ACHN (cell line): ENCODE results near the gene ARGFX.
"Not testable (repeated sequence)": the region's sequence is repeated elsewhere in the genome, so short reads cannot be mapped to it uniquely, and the experiment has no call there.

Experiments
- DNase-seq: peaks from one replicate; pipeline ENCODE4 v3.0.0-alpha.2; 2015
- in situ Hi-C: cut with HindIII; loops from 2 replicates; pipeline ENCODE4 v1.10.0; 2017; ENCODE audit warnings: low sequenced_read_pairs, low pct_ligation_motif_present, low pct_unique_long_range_greater_than_20kb

The ARGFX gene

DNA sequence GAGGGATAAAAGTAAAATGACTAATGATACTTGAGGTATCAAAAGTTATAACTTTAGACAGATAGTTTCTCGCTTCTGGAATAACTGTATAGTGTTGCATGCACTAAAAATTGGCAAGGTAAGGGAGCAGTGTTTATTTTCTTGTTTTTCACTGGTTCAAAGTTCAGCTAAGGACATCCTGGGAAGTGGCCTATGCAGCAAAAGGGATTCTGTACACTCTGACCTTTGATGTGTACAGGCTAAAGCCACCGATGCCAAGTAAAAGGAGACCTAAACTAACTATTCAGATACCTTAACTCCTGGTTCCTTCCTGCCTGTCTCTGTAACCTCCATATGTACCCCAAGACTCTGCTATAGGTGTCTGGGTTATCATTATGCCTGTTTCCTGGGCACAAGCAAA lies 27.1 kb downstream of the ARGFX start:
- in situ Hi-C loops, result no loop called here
- DNase-seq, result no peak

GRCh38 chr3:121595765-121596406 lies 28.1 kb downstream of the ARGFX start:
- DNase-seq, result no peak
- in situ Hi-C loops, result no loop called here

GRCh38 chr3:121598564-121598963 lies 30.8 kb downstream of the ARGFX start:
- DNase-seq, result no peak
- in situ Hi-C loops, result no loop called here

DNA sequence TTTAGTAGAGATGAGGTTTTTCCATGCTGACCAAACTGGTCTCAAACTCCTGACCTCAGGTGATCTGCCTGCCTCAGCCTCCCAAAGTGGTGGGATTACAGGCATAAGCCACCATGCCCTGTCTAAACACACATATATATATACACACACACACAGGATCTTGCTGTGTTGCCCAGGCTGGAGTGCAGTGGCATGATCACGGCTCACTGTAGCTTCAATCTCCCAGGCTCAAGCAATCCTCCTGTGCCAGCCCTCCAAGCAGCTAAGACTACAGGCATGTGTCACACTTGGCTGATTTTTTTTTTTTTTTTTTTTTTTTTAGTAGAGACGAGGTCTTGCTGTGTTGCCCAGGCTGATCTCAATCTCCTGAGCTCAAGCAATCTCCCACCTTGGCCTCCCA lies 32.2 kb downstream of the ARGFX start:
- in situ Hi-C loops, DNase-seq: not testable (repeated sequence)

DNA sequence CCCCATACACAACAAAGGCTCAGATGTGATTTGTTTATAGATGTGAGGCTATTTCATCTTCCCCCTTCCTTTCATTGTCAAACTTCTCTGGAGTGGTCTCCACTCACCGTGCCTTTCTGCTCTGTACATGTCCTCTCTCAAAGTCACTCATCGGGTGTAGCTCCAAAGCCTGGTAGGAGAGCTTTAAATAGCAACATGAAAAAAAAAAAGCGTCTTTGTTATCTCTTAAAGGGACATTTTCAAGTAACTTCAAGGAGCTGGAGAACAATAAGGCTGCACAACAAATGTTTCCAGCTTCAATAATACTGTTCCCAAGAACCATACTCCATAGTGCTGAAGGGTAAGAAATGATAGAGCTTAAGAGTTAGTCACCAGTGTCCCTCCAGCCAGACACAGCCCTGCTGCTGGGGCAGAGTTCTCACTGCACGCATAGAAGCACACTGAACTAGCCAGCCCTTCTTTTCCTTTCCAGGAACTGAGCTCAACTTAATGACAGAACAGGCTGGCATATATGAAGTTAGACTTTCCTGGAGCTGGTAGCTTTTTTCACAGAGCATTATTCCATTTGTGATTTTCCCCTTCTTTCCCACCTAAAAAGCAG lies 33.6 kb downstream of the ARGFX start:
- no peak for DNase-seq
- in situ Hi-C loops, result no loop called here

DNA sequence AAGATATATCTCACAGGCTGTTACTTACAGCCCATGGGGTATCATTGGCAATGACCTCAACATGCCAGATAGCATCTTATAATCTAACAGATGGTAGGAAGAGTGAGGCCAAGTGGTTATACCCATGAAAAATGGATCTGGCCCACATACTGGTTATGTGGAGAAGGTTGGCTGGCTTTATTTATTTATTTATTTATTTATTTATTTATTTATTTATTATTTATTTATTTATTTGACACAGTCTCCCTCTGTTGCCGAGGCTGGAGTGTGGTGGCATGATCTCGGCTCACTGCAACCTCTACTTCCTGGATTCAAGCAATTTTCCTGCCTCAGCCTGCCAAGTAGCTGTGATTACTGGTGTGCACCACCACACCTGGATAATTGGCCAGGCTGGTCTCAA lies 37.0 kb downstream of the ARGFX start:
- DNase-seq, result no peak

DNA sequence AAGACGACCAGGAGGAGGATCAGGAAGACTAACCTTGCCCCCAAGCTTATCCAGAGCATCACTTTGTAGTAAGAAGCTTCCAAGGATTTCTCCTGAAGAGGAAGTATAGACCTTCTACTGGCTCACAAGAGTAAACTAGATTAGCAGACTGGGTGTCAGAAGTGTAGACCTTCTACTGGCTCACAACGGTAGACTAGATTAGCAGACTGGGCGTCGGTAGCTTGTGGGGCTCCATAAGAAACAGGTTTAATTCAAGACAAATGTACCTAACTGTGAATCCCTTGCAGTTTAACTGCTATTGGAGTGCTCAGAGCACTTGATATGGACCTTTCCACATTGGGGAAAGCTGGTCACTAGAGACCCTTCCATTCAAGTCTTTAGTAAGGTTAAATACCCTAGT lies 38.4 kb downstream of the ARGFX start:
- DNase-seq, result no peak
- in situ Hi-C loops, result no loop called here

More for the DNA sequence above, 37.0 kb downstream of the ARGFX start:
- in situ Hi-C loops, result no loop called here
